Keratinocyte (primary cell): ENCODE measurements around the gene GRIA3. TPM values are rescaled to one million over a fixed set of nuclear protein-coding genes. Genes with fewer than 3 reads are reported as not detected.

Experiments used
- DNase-seq: peaks from one replicate; pipeline ENCODE4 v3.0.0-alpha.2; 2011; ENCODE audit warnings: low read depth, missing footprints, low spot score
- FAIRE-seq: peaks from 2 replicates; lab custom pipeline; 2011; peaks lifted over from hg19 to GRCh38; lab: Jason Lieb, UNC
- H2AFZ ChIP-seq: 2 replicates; pipeline ENCODE4 v1.6.0; 2012; ENCODE audit warnings: low read length, control low read depth, inconsistent platforms; ENCODE audit not compliant: control insufficient read depth
- H3K27ac ChIP-seq: 2 replicates; pipeline ENCODE4 v1.5.1; 2011; ENCODE audit warnings: low read length; ENCODE audit not compliant: control insufficient read depth, insufficient read depth
- H3K27me3 ChIP-seq: 3 replicates; pipeline ENCODE4 v1.6.0; 2011; ENCODE audit warnings: low read length; ENCODE audit not compliant: control insufficient read depth, insufficient read depth; ENCODE audit errors: extremely low read depth
- H3K36me3 ChIP-seq, 2 experiments: 2 replicates in 1 of 2; 3 replicates in 1 of 2; pipeline ENCODE4 v1.5.1; 2011; ENCODE audit warnings: low read length in 2 of 2, mild to moderate bottlenecking in 1 of 2; ENCODE audit not compliant: control insufficient read depth in 2 of 2, insufficient read depth in 2 of 2; ENCODE audit errors: extremely low read depth in 1 of 2
- H3K4me1 ChIP-seq: 3 replicates; pipeline ENCODE4 v1.5.1; 2011; ENCODE audit warnings: low read length; ENCODE audit not compliant: control insufficient read depth, insufficient read depth; ENCODE audit errors: extremely low read depth
- H3K4me2 ChIP-seq: 3 replicates; pipeline ENCODE4 v1.6.0; 2011; ENCODE audit warnings: low read depth, low read length; ENCODE audit not compliant: control insufficient read depth, insufficient read depth; ENCODE audit errors: extremely low read depth
- H3K4me3 ChIP-seq, 3 experiments: fragments of 200-600 bp in 1 of 3; sonication (generic) in 1 of 3; 2 replicates in 2 of 3; 3 replicates in 1 of 3; pipeline ENCODE4 v1.5.1; 2011 to 2016; ENCODE audit warnings: low read length in 3 of 3, mild to moderate bottlenecking in 3 of 3, control low read depth in 2 of 3, inconsistent platforms in 1 of 3, low read depth in 1 of 3, mixed read lengths in 1 of 3, mixed run types in 1 of 3, moderate library complexity in 1 of 3; ENCODE audit not compliant: control insufficient read depth in 2 of 3, insufficient read depth in 2 of 3; ENCODE audit errors: extremely low read depth in 1 of 3
- H3K79me2 ChIP-seq: 2 replicates; pipeline ENCODE4 v1.6.0; 2012; ENCODE audit warnings: low read length; ENCODE audit not compliant: control insufficient read depth, insufficient read depth
- H3K9ac ChIP-seq: 3 replicates; pipeline ENCODE4 v1.6.0; 2011; ENCODE audit warnings: low read length; ENCODE audit not compliant: control insufficient read depth, insufficient read depth; ENCODE audit errors: extremely low read depth
- H3K9me1 ChIP-seq: 3 replicates; pipeline ENCODE4 v1.6.0; 2011; ENCODE audit warnings: low read length; ENCODE audit not compliant: control insufficient read depth, insufficient read depth; ENCODE audit errors: extremely low read depth
- H3K9me3 ChIP-seq: 2 replicates; pipeline ENCODE4 v1.5.1; 2012; ENCODE audit warnings: low read depth, low read length; ENCODE audit not compliant: control insufficient read depth
- H4K20me1 ChIP-seq: 3 replicates; pipeline ENCODE4 v1.6.0; 2011; ENCODE audit warnings: low read length; ENCODE audit not compliant: control insufficient read depth, insufficient read depth; ENCODE audit errors: extremely low read depth
- EZH2 ChIP-seq: IDR thresholded peaks from one replicate; pipeline ENCODE4 v1.6.1; 2012; ENCODE audit warnings: inconsistent platforms, mild to moderate bottlenecking, low read length, moderate library complexity
- dilution Hi-C: fragments of 300-500 bp; cut with MboI; formaldehyde crosslinking; loops from one replicate; pipeline ENCODE4 v1.7.0; 2020; ENCODE audit warnings: low sequenced_read_pairs; ENCODE audit not compliant: extremely low pct_ligation_motif_present
- polyA plus RNA-seq, 5 experiments: library from polyadenylated mRNA; depleted of rRNA in 3 of 5; stranded (reverse) in 3 of 5; stranded (forward) in 1 of 5; unstranded in 1 of 5; fragments of >200 nt; gene quantifications; 1 replicate in 1 of 5; 2 replicates in 3 of 5; 3 replicates in 1 of 5; pipeline versions ENCODE4 v1.2.1 to v1.2.3, GENCODE V29; 2011 to 2012; ENCODE audit warnings: missing spikeins in 2 of 5, low read depth in 1 of 5, low replicate concordance in 1 of 5
- TF ChIP-seq, protein P1 (sequence below), 3 experiments: IDR thresholded peaks in 1 of 3; conservative IDR thresholded peaks in 1 of 3; optimal IDR thresholded peaks in 1 of 3; 2 replicates in 2 of 3; 3 replicates in 1 of 3; pipeline versions ENCODE3 to v1.5.1; 2011; ENCODE audit warnings: low read length in 3 of 3, mild to moderate bottlenecking in 3 of 3, moderate library complexity in 2 of 3, control low read depth in 1 of 3, inconsistent platforms in 1 of 3; ENCODE audit not compliant: insufficient read depth in 2 of 3; ENCODE audit errors: extremely low read depth in 1 of 3

GRIA3 gene
- polyA plus RNA-seq, 1 donor (not counting 4 experiments of a cell fraction or from before 2014, with no cell fraction given) = not detected

DNA sequence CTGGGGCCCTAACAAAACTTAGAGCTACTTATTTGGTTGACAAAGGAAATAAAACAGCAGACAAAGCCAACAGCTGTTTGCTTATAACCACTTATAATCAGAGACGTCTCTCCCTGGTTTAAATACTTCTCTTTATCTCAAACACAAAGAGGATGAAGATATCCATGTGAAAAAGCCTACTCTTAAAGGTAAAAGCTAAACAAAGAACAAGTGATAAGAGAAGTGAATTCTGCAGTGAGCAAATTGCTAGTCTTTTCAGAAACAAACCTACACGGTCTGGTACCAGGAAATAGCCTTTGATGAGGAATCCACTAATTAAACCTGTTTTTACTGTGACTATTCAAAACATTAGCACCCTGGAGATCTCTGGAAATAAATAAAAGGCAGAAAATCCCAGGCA lies 46.7 kb downstream of the GRIA3 start:
- no peak overlapping the region for H3K4me3 ChIP-seq
- H4K20me1 ChIP-seq = no peaks in the 10 kb centered on the region
- H3K9ac ChIP-seq = no peak overlapping the region
- no peak overlapping the region for H2AFZ ChIP-seq
- H3K4me1 ChIP-seq = no peaks in the 10 kb centered on the region
- TF ChIP-seq EZH2 = no peak
- no peaks in the 10 kb centered on the region for H3K9me1 ChIP-seq
- H3K27me3 ChIP-seq = no peaks in the 10 kb centered on the region
- FAIRE-seq (no peak), DNase-seq (no peak)
- no peaks in the 10 kb centered on the region for H3K79me2 ChIP-seq
- H3K27ac ChIP-seq = no peak overlapping the region
- H3K4me2 ChIP-seq = no peak overlapping the region
- dilution Hi-C loops = no loop called here
- no peaks in the 10 kb centered on the region for H3K36me3 ChIP-seq
- no peaks in the 10 kb centered on the region for H3K9me3 ChIP-seq

DNA sequence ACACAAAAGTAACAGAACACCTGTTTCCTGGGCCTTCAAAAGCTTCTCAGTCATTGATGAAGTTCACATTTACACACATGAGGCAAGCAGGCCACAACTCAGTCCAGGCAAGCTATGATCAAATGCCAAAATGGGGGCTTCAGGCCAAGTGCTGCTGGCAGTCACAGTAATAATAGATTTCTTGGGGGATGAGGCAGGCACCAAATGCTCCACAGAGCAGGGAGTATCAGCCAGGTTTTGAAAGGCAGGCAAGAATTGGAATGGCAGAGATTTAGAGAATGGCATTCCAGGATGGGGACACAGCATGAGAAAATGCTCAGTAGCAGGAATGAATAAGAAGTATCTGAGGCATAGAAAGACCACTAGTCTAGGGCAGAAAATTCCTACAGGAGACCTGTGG lies 52.8 kb downstream of the GRIA3 start:
- dilution Hi-C loops = no loop called here
- FAIRE-seq = no peak
- H4K20me1 ChIP-seq = no peaks in the 10 kb centered on the region

More for the DNA sequence above, 52.8 kb downstream of the GRIA3 start:
- Histone ChIP-seq H3K79me2 (no peaks in the 10 kb centered on the region), H3K4me3 (no peak overlapping the region), H3K9me3 (no peaks in the 10 kb centered on the region), H3K27me3 (no peaks in the 10 kb centered on the region), H3K9ac (no peak overlapping the region), H2AFZ (no peak overlapping the region), H3K4me2 (no peak overlapping the region), H3K4me1 (no peaks in the 10 kb centered on the region), H3K9me1 (no peaks in the 10 kb centered on the region), H3K27ac (no peak overlapping the region), H3K36me3 (no peaks in the 10 kb centered on the region)
- DNase-seq = no peak
- no peak for TF ChIP-seq EZH2
- TF ChIP-seq, protein P1, sequence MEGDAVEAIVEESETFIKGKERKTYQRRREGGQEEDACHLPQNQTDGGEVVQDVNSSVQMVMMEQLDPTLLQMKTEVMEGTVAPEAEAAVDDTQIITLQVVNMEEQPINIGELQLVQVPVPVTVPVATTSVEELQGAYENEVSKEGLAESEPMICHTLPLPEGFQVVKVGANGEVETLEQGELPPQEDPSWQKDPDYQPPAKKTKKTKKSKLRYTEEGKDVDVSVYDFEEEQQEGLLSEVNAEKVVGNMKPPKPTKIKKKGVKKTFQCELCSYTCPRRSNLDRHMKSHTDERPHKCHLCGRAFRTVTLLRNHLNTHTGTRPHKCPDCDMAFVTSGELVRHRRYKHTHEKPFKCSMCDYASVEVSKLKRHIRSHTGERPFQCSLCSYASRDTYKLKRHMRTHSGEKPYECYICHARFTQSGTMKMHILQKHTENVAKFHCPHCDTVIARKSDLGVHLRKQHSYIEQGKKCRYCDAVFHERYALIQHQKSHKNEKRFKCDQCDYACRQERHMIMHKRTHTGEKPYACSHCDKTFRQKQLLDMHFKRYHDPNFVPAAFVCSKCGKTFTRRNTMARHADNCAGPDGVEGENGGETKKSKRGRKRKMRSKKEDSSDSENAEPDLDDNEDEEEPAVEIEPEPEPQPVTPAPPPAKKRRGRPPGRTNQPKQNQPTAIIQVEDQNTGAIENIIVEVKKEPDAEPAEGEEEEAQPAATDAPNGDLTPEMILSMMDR (optimal IDR thresholded peaks at IDR 0.05 in 1 of 3, IDR thresholded peaks at IDR 0.05 in 1 of 3, conservative IDR thresholded peaks at IDR 0.05 in 1 of 3; ENCODE audit: extremely low read depth in 1 of 3, insufficient read depth in 2 of 3, low read length in 3 of 3) = no peak
